Islet precursor cell (in vitro differentiated cells): ENCODE measurements around the gene GRIN2A.
A peak's percentile ranks its signal among the peaks of the same experiment; 100 is the strongest.

Experiments used
- DNase-seq: peaks from one replicate; pipeline ENCODE4 v3.0.0-alpha.2; 2018

GRIN2A gene

DNA sequence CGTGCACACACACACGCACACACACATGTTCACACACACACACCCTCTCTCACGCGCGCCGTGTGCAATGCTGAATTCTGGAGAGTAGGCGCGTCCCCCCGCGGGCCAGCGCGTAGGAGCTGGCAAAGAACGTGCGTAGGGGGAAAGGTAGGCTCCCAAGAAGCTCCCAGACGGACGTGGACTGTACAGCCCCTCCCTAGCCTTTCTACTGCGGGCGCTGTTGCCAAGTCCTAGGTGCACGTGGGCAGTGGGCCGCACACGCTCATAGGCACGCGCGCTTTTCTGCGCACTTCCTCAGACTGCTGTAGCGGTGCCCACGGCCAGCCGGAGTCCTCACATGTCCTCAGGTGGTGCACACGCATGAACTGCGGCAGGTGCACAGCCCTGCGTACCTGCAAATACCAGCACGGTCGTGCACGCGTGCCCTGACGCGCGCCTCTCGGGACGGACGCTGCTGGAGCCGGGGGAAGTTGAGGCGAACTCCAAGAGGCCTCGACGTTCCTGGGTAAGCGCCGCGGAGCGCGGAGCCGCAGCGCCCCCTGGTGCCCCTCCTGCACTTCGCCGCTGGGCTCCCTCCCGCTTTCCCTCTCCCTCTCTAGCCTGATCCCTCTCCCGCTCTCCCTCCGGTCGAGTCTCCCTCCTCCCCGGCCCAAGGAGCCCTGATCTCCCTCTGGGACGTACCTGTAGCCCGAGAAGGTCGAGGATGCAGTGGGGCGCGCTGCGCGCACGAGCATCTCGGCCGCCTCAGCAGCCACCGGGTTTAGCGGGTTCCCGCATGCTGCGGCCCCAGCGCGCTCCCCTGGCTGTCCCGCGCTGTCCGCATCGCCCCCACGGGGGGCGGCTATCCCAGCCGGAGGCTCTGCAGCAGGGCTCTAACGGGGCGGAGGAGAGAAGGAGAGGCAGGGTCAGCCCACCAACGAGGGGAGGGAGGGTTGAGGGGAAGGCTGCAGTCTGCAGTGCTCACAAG, 749 bp downstream of the GRIN2A start:
- DNase-seq, result peak; percentile 91

- peak; percentile 87 for DNase-seq
Measured at GRCh38 chr16:10180771-10181163, 1.5 kb downstream of the GRIN2A start.

DNA sequence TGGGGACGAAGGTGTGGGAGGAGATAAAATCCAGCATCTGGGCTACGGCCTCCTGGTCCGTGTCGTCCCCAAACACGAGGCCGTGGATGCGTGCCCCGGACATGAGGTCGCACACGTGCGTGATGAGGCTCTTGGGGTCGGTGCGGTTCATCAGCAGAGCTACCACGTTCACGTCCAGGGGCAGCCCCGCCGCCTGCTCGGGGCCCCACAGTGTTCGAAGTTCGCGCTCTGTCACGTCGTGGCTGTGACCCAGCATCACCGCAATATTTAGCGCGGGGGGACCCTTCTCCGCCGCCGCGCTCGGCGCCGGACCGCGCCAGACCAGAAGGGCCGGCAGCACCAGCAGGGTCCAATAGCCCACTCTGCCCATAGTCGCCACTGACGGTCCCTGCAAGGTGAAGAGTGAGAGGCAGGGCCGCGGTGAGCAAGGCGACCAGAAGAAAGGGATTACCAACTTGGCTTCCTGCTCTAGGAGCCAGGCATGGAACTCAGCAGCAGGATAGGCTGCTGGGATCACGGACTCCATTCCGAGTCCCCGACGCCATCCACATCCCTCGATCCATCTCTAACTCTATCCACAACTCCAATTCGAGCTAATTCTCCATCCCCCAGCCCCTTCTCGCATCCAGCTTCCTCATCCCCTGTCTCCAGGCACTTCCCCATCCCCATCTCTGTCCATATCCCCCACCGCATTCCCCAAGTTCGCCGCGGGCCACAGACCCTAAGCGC, 2.0 kb downstream of the GRIN2A start:
- DNase-seq, result no peak

GRCh38 chr16:10178526-10178925, 3.7 kb downstream of the GRIN2A start:
- DNase-seq, result no peak

GRCh38 chr16:10178080-10178479, 4.1 kb downstream of the GRIN2A start:
- no peak for DNase-seq

DNA sequence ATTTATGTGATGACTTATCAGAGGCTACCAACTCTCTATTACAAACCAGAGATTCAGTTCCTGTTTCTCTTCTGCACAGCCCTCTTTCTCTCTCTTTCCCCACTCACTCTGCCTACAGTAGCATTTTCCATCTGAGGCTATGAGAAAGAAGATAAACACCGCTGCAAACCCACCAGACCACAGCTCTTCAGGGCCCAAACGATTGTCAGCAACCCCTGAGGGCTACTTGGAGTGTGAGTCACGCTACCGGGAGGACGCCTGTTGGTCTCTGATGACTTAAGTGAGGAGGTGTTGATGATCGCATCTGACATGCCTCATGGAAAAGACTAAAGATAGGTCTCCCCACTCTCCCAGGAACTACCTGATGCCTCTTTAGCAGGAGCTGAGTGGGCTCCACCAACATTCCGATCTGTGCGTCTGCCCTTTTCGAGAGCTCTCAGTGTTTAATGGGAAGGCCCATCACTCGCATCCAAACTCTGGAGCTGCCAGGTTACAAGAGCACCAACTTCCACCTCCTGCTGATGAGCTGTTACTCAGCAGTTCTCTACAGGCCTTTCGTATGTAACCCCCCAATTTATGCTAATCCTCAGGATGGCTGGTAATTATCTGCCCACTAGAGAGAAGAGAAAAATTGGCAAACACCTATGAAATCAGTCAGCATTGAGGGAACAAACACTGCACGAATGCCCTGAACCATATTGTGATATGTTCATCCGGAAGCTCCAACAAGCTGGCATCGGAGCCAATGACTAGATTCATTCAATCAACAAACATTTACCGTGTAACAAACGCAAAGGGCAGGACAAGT, 9.2 kb downstream of the GRIN2A start:
- DNase-seq, result peak; percentile 95

- DNase-seq, result no peak
Measured at GRCh38 chr16:10171221-10171620, 11.0 kb downstream of the GRIN2A start.

- DNase-seq, result no peak
Measured at GRCh38 chr16:10169904-10170410, 12.3 kb downstream of the GRIN2A start.

DNA sequence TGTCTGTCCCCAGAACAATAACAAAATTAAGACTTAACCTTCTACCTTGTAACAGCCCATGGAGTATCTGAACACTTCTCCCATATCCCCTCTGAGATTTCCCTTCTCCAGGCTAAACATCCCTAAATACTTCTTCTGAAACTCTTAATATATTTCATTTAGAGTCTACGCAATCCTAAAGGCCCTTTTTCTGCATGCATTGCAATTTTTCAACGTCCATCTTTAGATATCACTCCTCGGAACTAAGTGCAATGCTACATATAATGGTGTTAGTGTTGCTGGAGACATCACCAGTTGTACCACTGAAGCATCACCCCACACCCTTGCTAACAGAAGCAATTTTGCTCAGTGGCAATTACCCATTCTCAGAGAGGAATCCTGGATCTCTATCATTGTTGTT, 13.2 kb downstream of the GRIN2A start:
- DNase-seq, result no peak

DNA sequence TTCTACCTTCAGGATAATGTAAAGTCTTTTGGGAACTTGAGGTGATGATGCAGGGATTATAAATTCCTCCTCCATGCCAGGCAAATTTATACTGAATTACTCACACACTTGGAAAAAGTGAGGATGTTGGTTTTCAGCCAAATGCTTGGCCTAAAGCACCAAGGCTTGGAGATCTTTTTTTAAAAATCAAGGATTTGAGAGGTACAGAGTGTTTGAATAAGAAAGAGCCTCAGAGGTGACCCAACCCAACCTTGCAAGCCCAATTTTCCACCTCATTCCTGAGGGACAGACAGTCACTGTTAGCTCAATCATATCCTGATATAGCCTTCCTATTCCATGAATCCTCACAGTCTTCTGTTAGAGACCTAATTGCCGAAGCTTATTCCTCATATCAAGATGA, 14.0 kb downstream of the GRIN2A start:
- DNase-seq, result no peak

GRCh38 chr16:10165643-10166042, 16.6 kb downstream of the GRIN2A start:
- DNase-seq, result no peak

GRCh38 chr16:10162981-10163380, 19.2 kb downstream of the GRIN2A start:
- no peak for DNase-seq

DNA sequence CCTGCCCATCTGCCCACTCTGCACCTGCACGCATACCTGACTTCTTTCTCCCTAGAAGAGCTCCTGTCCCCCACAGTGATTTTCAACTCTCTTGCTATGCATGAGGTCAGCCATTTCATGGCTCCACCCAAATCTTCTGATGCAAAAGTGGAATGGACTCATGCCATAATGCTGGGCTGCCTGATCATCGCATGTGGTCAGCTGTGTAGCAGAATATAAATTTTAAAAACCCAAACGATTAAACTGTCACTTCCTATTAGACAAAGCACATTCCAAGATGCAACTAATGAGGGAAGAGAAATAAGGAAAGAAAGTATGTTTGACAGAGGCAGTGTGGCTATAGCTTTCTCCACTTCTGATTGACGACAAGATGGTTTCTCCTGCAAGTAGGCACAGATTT, 26.1 kb downstream of the GRIN2A start:
- no peak for DNase-seq

DNA sequence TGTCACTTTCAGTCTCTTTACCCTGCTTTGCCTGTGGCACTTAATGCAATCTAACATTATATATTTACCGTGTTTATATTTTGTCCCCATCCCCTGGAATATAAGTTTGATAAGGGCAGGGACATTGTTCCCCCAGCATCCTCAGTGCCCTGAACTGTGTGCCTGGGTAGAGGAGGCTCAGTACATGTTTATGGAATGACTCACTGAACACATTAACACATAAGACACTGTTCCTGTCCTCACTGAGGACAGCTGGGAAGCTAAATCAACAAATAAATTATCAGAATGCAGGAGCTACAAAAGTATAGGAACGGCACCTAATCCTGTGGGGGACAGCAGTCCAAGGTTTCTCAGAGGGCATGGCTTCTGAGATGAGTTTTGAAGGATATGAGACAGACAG, 27.8 kb downstream of the GRIN2A start:
- no peak for DNase-seq

GRCh38 chr16:10153985-10154384, 28.2 kb downstream of the GRIN2A start:
- DNase-seq, result peak; percentile 59

GRCh38 chr16:10151718-10152117, 30.5 kb downstream of the GRIN2A start:
- DNase-seq, result no peak

DNA sequence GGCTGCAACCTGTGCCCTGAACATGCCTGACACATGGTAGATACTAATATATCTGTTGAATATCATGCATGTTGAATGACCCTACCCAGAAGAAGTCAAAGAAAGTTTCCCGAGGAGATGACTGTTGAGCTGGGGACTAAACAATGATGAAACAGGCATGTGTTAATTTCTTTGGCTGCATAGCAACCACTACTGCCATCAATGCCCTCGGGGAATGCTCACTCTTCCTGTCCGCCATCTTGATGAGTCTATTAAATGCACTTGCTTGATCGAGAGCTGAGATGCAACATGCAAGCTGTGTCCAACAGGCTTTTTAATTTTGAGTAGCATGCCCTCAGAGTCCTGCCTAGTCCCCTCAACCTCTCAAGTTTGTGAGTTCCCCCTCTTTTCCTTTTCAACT, 31.3 kb downstream of the GRIN2A start:
- DNase-seq, result no peak

- no peak for DNase-seq
Measured at GRCh38 chr16:10145542-10146035, 36.6 kb downstream of the GRIN2A start.

DNA sequence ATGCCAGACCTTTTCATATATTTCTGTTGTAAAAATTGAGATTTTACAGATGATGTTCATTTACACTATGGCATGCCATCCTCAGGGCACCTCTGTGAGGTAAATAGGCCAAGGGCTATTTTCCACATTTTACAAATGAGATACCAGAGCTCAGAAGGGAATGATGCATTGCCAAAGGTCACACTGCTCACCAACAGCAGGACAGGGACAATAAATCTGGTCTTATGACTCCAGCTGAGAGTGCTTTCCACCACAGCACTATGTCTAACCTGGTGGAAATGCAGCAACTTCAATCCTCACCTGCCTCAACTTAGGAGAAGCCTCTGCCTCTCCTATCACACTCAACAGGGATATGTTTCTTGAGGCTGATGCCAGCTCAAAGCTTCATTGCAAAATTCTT, 40.6 kb downstream of the GRIN2A start:
- DNase-seq, result no peak

GRCh38 chr16:10138881-10139280, 43.3 kb downstream of the GRIN2A start:
- no peak for DNase-seq

- no peak for DNase-seq
Measured at GRCh38 chr16:10137341-10137740, 44.9 kb downstream of the GRIN2A start.

DNA sequence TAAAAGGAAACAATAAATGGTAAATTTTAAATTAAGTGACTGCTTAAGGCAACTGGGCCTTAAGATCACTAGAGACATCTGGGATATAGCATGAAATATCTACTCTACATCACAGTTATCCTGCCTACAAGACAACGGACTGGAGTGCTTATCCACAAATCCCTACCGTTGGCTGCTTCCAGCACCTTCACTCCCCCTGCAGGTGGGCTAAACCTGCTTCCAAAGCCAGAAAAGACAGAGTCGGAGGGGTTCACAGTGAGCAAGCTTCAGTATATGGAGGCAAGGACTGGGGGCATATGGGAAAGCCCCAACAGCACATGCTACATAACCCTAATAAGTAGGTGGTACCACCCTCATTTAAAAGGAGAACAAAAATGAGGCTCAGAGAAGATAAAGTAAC, 45.3 kb downstream of the GRIN2A start:
- DNase-seq, result no peak

DNA sequence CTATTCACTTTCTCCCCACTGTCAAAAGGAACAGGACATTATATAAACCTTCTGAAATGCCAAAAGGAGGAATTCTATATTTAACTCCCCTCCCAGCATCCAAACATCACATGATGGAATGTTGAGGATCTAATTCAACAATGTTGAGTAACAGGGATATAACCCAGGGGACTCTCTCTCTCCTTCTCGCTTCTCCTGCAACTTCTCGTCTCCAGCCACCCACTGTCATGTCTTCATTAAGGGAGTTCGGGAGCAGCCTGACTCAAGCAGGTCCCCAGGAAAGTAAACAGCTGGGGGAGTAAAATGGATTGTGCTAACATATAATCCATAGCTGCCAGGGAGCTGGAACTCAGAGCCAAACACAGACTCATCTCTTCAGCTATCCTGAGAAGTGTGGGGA, 51.7 kb downstream of the GRIN2A start:
- no peak for DNase-seq
